OCI-LY3 (cell line): ENCODE results near the gene MNAT1.

Experiments used
- CTCF ChIP-seq: fragments of 200-600, 300-600 bp; sonication (generic); IDR thresholded peaks from 2 replicates; pipeline ENCODE4 v1.5.1; 2014; ENCODE audit warnings: antibody characterized with exemption, low read length, low read depth
- EZH2phosphoT487 ChIP-seq: fragments of 200-600 bp; shearing (Covaris generic); IDR thresholded peaks from 2 replicates; pipeline ENCODE4 v1.6.1; 2018; ENCODE audit warnings: antibody characterized with exemption, mixed run types, low read depth

- TF ChIP-seq CTCF (no peak), EZH2phosphoT487 (no peak)
These were observed 251.9 kb downstream of the MNAT1 start for GRCh38 chr14:60986500-60986899.
